ENCODE data around the gene WNT8B.

WNT8B gene

DNA sequence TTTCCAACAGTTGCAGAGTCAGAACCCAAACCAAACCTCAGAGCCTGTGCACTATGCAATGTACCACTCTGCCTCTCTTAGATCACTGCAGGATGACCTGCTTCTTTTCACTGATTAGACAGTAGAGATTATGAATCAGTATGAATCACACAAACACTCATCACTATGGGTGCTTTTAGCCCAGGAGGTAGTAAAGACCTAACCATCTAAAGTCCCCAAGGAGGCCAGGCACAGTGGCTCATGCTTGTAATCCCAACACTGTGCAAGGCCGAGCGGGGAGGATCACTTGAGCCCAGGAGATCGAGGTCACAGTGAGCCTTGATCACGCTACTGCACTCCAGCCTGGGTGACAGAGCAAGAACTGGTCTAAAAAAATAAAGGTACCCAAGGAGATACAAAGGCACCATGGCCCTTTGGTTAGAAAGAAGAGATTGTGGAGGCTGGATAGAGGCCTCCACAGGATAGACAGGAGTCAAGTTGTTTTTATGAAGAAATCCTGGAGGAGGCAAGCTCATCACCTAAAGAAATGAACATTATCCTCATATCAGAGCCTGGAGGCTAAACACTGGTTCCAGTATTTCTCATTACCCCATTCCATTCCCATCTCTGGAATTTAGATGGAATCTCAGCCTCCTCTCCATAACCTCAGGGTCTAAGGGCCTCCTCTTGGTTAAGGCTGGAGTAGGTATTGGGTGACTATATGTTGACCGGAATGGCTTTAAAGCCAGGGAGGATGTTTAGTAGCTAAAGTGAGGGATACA, 44.0 kb downstream of the WNT8B start:
- Histone ChIP-seq H3K4me1 (ENCODE audit: control insufficient read depth, low read depth, low read length) (no peaks in the 10 kb centered on the region), H3K27me3 (ENCODE audit: control insufficient read depth, insufficient read depth, low read length) (peaks cover 14% of the 10 kb centered on the region), H3K36me3 (ENCODE audit: control insufficient read depth, low read depth, low read length) (no peaks in the 10 kb centered on the region), H3K27ac (ENCODE audit: low read length) (no peak overlapping the region), H3K9me3 (ENCODE audit: control insufficient read depth, low read depth, low read length) (no peaks in the 10 kb centered on the region), H3K9ac (ENCODE audit: low read length) (no peak overlapping the region), H3K4me3 (ENCODE audit: low read length) (no peak overlapping the region)

DNA sequence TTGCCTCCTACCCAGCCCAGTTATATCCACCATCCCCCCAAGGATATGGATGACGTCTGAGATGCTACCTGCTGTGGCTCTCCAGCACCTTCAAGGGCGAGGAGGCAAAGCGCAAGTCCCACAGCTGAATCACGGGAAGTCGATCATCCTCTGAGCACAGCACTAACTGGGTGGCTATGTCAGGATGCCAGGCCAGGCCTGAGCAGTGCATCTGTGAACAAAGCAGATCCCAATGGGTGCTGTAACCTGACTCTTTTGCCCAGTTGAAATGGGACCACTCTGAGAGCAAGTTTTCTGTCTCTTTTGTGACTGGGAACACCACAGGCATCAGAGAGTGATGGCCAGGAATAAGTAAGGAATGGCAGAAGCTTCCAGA, 44.5 kb downstream of the WNT8B start:
- Histone ChIP-seq H3K4me3 (ENCODE audit: low read length) (no peak overlapping the region), H3K9me3 (ENCODE audit: control insufficient read depth, low read depth, low read length) (no peaks in the 10 kb centered on the region), H3K27ac (ENCODE audit: low read length) (no peak overlapping the region), H3K4me1 (ENCODE audit: control insufficient read depth, low read depth, low read length) (no peaks in the 10 kb centered on the region), H3K9ac (ENCODE audit: low read length) (no peak overlapping the region), H3K27me3 (ENCODE audit: control insufficient read depth, insufficient read depth, low read length) (peaks cover 14% of the 10 kb centered on the region), H3K36me3 (ENCODE audit: control insufficient read depth, low read depth, low read length) (no peaks in the 10 kb centered on the region)

DNA sequence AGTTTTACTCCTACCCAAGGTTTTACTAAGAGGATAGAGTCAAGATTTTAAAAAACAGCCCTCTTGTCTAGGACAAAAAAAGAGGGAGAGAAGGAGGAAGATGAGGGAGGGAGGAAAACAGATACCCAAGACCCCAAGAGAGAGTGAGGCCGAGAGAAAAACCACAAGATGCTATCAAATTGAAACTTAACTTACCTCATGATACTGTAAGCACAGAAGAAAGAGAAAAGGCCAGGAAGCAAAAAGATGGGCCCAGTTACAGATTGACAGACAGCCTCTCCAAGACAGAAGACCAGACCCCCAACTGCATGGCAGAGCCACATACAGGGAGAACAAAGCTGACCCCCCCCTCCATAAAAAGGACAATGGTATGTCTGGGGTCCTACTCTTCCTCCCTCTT, 45.5 kb downstream of the WNT8B start:
- H3K36me3 ChIP-seq (ENCODE audit: control insufficient read depth, low read depth, low read length): no peaks in the 10 kb centered on the region
- peaks cover 14% of the 10 kb centered on the region for H3K27me3 ChIP-seq (ENCODE audit: control insufficient read depth, insufficient read depth, low read length)
- no peak overlapping the region for H3K4me3 ChIP-seq (ENCODE audit: low read length)
- H3K9ac ChIP-seq (ENCODE audit: low read length): no peak overlapping the region
- H3K9me3 ChIP-seq (ENCODE audit: control insufficient read depth, low read depth, low read length): no peaks in the 10 kb centered on the region
- H3K27ac ChIP-seq (ENCODE audit: low read length): no peak overlapping the region
- no peaks in the 10 kb centered on the region for H3K4me1 ChIP-seq (ENCODE audit: control insufficient read depth, low read depth, low read length)

DNA sequence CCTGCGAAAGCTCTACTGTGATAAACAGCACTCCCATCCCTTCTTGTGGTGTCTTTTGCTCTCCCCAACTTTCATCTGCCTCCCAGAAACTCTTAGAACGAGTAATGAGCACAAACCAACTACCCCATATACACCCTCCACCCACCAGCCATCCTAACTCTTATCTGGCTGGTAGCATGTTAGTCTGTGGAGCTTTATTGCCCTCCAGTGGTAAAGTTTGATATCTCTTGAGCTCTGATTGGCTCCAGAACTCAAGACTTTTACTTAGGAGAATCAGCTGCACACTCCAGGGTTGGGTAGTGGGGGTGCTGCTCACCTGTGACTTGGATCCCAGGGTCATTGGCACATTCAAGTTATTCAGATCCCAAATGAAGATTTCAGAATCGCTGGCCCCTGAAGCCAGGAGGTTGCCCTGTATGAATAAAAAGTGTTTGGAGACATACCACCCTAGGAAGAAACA, 45.9 kb downstream of the WNT8B start:
- H3K9ac ChIP-seq (ENCODE audit: low read length): no peak overlapping the region
- no peaks in the 10 kb centered on the region for H3K4me1 ChIP-seq (ENCODE audit: control insufficient read depth, low read depth, low read length)
- H3K36me3 ChIP-seq (ENCODE audit: control insufficient read depth, low read depth, low read length): no peaks in the 10 kb centered on the region
- H3K4me3 ChIP-seq (ENCODE audit: low read length): no peak overlapping the region
- H3K27ac ChIP-seq (ENCODE audit: low read length): no peak overlapping the region
- H3K9me3 ChIP-seq (ENCODE audit: control insufficient read depth, low read depth, low read length): no peaks in the 10 kb centered on the region
- peaks cover 14% of the 10 kb centered on the region for H3K27me3 ChIP-seq (ENCODE audit: control insufficient read depth, insufficient read depth, low read length)

DNA sequence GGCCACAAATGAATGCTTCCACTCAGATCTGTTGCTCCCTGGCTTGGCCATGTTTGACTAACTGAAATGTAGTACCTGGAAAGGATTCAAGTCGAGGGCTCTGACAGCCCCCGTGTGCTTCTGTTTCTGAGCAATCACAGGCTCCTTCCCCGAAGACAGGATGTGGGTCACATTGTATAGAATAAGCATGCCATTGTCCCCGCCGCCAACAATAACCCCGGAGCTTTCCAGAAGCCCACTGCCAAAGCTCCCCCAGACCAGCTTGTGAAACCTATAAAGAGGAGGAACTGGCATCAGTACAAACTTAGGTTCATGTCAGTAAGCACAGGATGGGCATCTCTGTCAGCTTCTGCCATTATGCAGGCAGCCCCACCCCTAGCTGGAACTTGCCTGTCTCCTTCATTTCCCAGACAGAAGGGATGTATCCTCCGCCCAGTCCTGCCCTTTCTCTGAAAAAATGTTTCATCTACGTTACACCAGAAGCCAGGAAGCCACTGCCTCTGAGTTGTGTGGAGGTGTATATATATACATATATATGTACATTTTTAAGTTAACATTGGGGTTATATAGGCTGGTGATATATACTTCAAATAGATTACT, 46.5 kb downstream of the WNT8B start:
- Histone ChIP-seq H3K9ac (ENCODE audit: low read length) (no peak overlapping the region), H3K9me3 (ENCODE audit: control insufficient read depth, low read depth, low read length) (no peaks in the 10 kb centered on the region), H3K27ac (ENCODE audit: low read length) (no peak overlapping the region), H3K4me3 (ENCODE audit: low read length) (no peak overlapping the region), H3K4me1 (ENCODE audit: control insufficient read depth, low read depth, low read length) (no peaks in the 10 kb centered on the region), H3K27me3 (ENCODE audit: control insufficient read depth, insufficient read depth, low read length) (peaks cover 14% of the 10 kb centered on the region), H3K36me3 (ENCODE audit: control insufficient read depth, low read depth, low read length) (no peaks in the 10 kb centered on the region)

DNA sequence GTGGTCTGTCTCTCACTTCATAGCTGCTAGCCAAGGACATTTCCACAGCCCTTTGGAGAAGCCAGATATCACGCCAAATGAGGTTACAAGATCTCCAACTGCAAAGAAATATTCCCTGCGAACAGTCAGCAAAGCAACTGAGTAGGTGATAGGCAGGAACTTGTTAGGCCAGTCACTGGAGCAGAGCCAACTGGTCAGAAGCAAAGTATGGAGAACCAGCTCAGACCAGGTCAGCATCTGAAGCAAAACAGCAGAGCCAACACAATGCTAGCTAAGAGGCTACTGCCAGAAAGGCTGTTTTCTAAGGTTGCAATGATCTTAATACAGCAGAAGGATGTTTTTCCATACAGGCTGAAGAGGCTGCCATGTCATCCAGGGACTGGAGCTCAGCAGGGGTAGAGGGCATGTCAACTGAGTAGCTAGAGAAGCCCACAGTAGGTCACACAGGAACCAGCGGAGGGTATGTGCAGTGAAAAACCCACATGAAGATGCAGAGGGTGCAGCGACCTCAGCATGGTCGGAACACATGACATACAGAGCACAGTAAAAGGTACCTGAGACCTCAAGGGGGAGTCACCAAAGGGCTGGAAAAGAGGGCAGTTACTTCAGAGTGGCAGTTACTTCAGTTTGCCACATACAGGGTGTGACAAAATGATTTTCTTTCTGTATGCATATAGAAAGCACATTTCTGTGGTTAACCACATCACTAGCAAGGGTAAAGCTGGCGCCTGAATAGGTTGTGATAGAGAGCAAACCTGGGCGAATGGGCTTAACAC, 47.9 kb downstream of the WNT8B start:
- Histone ChIP-seq H3K36me3 (ENCODE audit: control insufficient read depth, low read depth, low read length) (no peaks in the 10 kb centered on the region), H3K4me1 (ENCODE audit: control insufficient read depth, low read depth, low read length) (no peaks in the 10 kb centered on the region), H3K27me3 (ENCODE audit: control insufficient read depth, insufficient read depth, low read length) (peaks cover 14% of the 10 kb centered on the region), H3K27ac (ENCODE audit: low read length) (no peak overlapping the region), H3K9ac (ENCODE audit: low read length) (no peak overlapping the region), H3K9me3 (ENCODE audit: control insufficient read depth, low read depth, low read length) (no peaks in the 10 kb centered on the region), H3K4me3 (ENCODE audit: low read length) (no peak overlapping the region)

DNA sequence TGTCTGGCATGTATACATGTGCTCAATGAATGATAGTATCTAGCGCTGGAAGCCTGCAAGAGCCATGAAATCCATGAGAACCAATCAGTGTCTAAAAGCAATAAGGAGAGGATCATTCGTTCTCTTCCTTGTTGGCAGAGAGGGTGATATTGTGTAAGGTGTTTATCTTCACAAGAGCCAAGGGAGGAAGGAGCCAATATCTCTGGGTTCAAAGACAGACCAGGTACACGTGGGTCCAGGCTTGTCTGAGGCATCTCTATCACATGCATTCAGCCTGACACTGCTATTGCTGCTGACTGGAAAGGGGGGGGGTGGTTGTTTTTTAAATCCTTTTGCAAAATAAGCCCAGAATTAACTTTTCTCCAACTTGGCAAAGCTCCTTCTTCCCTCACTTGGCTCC, 52.8 kb downstream of the WNT8B start:
- Histone ChIP-seq H3K36me3 (ENCODE audit: control insufficient read depth, low read depth, low read length) (no peaks in the 10 kb centered on the region), H3K27me3 (ENCODE audit: control insufficient read depth, insufficient read depth, low read length) (peaks cover 32% of the 10 kb centered on the region), H3K4me1 (ENCODE audit: control insufficient read depth, low read depth, low read length) (peaks cover 4% of the 10 kb centered on the region), H3K4me3 (ENCODE audit: low read length) (no peak overlapping the region), H3K27ac (ENCODE audit: low read length) (no peak overlapping the region), H3K9ac (ENCODE audit: low read length) (no peak overlapping the region), H3K9me3 (ENCODE audit: control insufficient read depth, low read depth, low read length) (no peaks in the 10 kb centered on the region)

DNA sequence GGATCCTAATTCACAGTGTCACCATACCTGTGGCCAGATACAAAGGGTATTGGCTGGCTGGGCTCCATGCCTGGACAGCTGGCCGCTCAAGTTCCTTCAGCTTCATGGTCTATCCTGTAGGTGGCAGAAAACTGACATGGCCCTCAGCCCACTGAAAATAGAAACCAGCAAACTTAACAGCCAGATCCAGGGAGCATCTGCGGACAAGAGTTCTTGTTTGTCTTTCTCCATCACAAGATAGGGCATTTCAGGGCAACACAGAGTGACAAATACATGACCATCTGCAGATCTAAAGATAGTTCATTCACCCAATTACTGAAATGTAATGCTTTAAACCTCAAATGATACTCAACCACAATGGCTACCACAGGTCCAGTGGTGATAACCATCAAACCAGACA, 54.0 kb downstream of the WNT8B start:
- H3K27me3 ChIP-seq (ENCODE audit: control insufficient read depth, insufficient read depth, low read length): peaks cover 44% of the 10 kb centered on the region
- H3K36me3 ChIP-seq (ENCODE audit: control insufficient read depth, low read depth, low read length): no peaks in the 10 kb centered on the region
- H3K27ac ChIP-seq (ENCODE audit: low read length): no peak overlapping the region
- H3K4me3 ChIP-seq (ENCODE audit: low read length): no peak overlapping the region
- H3K9me3 ChIP-seq (ENCODE audit: control insufficient read depth, low read depth, low read length): no peaks in the 10 kb centered on the region
- peaks cover 4% of the 10 kb centered on the region for H3K4me1 ChIP-seq (ENCODE audit: control insufficient read depth, low read depth, low read length)
- no peak overlapping the region for H3K9ac ChIP-seq (ENCODE audit: low read length)

DNA sequence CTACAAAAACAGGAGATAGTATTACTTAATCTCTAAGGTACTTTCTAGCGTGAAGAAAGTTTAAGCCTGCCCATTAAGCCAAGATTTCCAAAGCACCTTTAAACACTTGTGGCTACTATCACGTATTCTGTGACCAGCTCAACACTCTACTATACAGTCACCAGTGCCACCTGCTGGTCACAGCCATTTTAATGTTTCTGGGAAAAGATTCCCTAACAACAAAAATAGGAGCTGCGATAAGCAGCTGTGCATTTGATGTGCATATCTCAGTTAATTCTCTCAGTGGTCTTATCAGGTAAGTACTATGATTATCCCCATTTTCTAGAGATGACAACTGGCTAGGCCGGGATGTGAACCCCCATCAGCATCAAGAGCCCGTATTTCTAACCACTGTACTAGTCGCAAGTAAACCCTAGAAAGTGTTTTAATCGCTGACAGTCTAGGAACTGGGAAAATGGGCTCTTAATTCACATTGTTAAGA, 56.0 kb downstream of the WNT8B start:
- Histone ChIP-seq H3K4me3 (ENCODE audit: low read length) (peak overlapping the region; percentile 63), H3K9ac (ENCODE audit: low read length) (no peak overlapping the region), H3K27ac (ENCODE audit: low read length) (no peak overlapping the region), H3K27me3 (ENCODE audit: control insufficient read depth, insufficient read depth, low read length) (peaks cover 47% of the 10 kb centered on the region), H3K4me1 (ENCODE audit: control insufficient read depth, low read depth, low read length) (peaks cover 4% of the 10 kb centered on the region), H3K9me3 (ENCODE audit: control insufficient read depth, low read depth, low read length) (no peaks in the 10 kb centered on the region), H3K36me3 (ENCODE audit: control insufficient read depth, low read depth, low read length) (peaks cover 7% of the 10 kb centered on the region)

DNA sequence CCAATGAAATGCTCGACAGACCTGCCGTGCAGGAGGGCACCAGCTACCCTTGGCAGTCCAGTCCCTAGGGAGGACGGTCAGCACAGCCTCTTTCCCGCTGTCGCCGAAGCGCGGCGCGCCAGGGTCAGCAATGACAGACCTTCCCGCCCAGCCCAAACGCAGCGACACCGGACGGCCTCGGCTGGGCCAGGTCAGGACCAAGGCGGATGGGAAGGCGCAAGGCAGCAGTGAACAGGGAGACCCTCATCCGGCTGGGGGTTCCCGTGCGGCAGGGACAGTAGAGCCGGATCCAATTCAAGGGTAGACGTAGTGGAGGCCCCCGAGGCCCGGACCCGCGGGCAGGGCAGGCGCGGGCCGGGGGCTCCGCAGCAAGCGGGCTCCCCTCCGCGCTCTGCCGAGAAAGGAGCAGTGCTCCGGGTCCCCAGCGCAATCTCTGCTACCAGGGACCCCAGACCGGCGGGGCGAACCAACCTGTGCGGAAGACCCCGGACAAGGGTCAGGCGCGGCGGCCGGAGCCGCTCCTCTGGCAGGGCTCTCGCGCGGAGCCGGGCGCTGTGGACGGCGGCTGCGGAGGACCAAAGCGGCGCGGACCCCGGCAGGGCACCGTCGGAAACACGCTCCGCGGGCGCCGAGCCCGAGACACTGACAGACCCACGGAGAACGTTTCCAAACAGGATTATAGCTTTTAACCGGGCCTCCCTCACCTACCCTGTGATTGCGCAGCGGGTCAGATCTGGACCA, 56.7 kb downstream of the WNT8B start, which contains the start of gene SEC31B:
SEC31B (minus strand) TSS at position 551 of the 741 bp plus-strand sequence. CDS start 2,909 bp downstream, outside the sequence.
- H3K4me3 ChIP-seq (ENCODE audit: low read length): peak within 1 kb of the TSS; percentile 63
- H3K27me3 ChIP-seq (ENCODE audit: control insufficient read depth, insufficient read depth, low read length): peaks cover 47% of the 10 kb centered on the region
- peak within 1 kb of the TSS; percentile 25 for H3K9ac ChIP-seq (ENCODE audit: low read length)
- peaks cover 4% of the 10 kb centered on the region for H3K4me1 ChIP-seq (ENCODE audit: control insufficient read depth, low read depth, low read length)
- H3K9me3 ChIP-seq (ENCODE audit: control insufficient read depth, low read depth, low read length): no peaks in the 10 kb centered on the region
- H3K27ac ChIP-seq (ENCODE audit: low read length): no peak within 1 kb of the TSS
- peaks cover 12% of the 10 kb centered on the region for H3K36me3 ChIP-seq (ENCODE audit: control insufficient read depth, low read depth, low read length)

DNA sequence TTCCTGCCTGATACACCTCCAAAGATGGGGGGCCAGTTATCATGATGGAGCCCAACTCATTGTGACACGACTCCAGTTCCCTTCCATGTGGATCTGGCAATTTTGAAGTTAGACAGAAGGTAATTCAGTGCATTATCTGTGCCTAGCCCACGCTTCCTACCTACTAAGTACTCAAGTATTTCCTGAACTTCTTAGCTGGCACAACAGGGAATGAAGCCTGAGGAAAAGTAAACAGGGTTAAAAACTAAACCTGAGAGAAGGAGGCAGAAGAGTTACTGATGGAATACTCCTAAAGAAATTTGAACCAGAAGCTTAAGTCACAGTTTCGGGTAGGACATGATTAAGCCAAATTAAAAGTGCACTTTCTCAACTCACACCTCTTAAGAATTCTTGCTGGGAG, 58.0 kb downstream of the WNT8B start:
- Histone ChIP-seq H3K27me3 (ENCODE audit: control insufficient read depth, insufficient read depth, low read length) (peaks cover 47% of the 10 kb centered on the region), H3K27ac (ENCODE audit: low read length) (no peak overlapping the region), H3K36me3 (ENCODE audit: control insufficient read depth, low read depth, low read length) (peaks cover 25% of the 10 kb centered on the region), H3K9ac (ENCODE audit: low read length) (no peak overlapping the region), H3K4me3 (ENCODE audit: low read length) (no peak overlapping the region), H3K4me1 (ENCODE audit: control insufficient read depth, low read depth, low read length) (peaks cover 4% of the 10 kb centered on the region), H3K9me3 (ENCODE audit: control insufficient read depth, low read depth, low read length) (no peaks in the 10 kb centered on the region)

Measured in iPS-18a (cell line).